ENCODE measurements around the gene RHBDF2.

DNA sequence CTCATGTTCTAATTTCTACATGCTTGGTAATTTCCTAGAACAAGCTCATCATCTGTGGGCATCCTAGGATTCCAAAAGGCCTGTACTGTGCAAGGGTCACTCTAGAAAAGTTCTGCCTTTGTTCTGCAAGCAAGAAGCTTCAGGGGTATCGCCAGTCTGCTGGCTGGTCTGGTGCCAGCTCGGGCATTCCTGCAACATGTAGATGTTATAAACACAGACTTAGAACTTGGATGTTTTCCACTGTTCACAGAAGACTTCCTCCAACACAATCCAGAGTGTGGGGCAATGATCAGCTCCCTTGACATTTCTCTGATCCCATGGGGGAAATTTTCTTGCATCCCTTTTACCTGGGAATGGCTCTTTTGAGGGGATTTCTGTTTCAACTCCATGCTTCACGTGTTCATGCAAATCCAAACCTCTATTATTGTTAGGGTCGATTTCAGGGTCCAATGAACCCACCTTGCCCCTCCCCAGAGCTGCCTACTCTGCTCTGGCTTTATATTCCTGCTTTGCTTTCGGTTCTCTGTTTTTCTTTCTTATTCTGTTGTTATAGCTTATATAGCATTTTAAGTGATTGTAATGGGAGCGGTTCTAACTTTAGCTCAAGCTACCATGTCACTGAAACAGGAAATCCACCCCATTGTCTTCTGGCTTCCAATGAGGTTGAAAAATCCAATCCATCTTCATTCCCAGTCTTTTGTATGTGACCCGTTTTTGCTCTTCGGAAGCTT, 73.6 kb downstream of the RHBDF2 start:
- TF ChIP-seq, protein P1, sequence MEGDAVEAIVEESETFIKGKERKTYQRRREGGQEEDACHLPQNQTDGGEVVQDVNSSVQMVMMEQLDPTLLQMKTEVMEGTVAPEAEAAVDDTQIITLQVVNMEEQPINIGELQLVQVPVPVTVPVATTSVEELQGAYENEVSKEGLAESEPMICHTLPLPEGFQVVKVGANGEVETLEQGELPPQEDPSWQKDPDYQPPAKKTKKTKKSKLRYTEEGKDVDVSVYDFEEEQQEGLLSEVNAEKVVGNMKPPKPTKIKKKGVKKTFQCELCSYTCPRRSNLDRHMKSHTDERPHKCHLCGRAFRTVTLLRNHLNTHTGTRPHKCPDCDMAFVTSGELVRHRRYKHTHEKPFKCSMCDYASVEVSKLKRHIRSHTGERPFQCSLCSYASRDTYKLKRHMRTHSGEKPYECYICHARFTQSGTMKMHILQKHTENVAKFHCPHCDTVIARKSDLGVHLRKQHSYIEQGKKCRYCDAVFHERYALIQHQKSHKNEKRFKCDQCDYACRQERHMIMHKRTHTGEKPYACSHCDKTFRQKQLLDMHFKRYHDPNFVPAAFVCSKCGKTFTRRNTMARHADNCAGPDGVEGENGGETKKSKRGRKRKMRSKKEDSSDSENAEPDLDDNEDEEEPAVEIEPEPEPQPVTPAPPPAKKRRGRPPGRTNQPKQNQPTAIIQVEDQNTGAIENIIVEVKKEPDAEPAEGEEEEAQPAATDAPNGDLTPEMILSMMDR (IDR thresholded peaks at IDR 0.05) = no peak
- TF ChIP-seq POLR2AphosphoS5 (IDR thresholded peaks at IDR 0.05; ENCODE audit: insufficient read depth in 1 of 2, low read depth in 1 of 2) = no peak
- TF ChIP-seq POLR2A (IDR thresholded peaks at IDR 0.05) = no peak
